GM21515 (cell line): ENCODE measurements around the gene BMP3.

Experiments
- ATAC-seq: cut with Tn5 transposase; IDR thresholded peaks from one replicate; pipeline ENCODE4 v1.9.1; 2021; ENCODE audit not compliant: unreplicated experiment

The BMP3 gene

DNA sequence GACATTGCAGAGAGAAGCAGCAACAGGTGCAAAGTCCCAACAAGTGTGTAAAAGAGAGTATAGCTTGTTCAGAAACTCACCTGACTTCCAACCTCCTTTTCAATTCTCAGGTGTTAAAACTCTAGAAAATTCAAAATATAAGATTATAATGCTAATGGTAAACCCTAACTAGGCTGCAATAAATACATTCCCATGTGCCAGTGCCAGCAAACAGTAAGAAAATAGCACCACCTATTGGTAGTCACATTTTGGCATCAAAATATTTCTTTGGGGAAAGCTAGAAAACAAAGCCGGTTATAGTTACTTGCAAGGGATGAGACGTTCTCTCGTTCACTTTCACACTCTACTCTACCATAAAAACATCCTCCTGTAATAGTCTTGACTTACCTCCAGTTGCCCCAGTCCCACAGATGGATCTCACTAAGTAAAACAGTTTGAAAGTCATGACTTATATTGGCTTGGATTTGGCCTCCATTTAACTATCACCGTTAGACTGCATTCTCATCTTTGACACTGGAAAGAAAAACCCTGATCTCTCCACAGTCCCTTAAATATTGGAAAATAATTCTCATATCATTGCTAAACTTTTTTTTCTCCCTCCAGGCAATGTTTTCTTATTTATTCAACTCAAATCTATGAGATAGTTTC lies 9.6 kb downstream of the BMP3 start:
- ATAC-seq = no peak

DNA sequence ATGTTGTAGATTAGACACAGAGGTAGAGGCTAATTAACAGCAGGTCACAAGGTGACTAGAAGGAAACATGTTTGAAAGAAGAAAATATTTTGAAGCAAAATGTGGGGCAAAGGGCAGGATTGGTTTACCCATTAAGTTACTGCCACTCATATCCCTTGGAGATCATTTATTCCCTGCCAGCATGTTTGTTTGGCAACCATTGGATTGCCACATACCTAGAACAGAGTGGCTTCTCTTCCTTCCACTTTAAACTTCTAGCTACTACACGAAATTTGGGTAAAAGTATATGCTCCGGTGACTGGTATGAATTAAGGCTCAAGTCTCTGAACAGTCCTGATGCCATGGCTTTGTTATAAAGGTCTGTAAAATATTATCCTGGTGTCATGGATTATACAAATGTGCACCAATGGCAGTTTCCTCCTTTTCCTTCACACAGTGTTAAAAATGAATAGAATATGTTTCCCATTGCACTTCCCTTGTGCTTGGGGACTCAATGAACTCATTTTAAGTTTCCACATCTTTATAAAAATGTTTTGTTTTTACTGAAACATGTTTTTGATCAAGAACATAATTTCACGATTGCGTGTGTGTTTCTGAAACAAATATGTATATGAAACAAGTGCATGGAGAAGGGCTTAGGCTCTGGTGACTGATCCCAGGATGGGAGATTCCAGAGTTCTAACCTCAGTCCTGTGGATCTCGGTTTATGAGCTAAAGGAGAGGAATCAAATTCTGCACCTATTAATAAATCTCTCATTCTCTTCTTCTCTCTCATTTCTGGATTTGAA lies 12.3 kb downstream of the BMP3 start:
- ATAC-seq = no peak

GRCh38 chr4:81049330-81049729 lies 18.8 kb downstream of the BMP3 start:
- ATAC-seq = no peak

- ATAC-seq = no peak
These were observed 19.4 kb downstream of the BMP3 start for GRCh38 chr4:81049907-81050306.

DNA sequence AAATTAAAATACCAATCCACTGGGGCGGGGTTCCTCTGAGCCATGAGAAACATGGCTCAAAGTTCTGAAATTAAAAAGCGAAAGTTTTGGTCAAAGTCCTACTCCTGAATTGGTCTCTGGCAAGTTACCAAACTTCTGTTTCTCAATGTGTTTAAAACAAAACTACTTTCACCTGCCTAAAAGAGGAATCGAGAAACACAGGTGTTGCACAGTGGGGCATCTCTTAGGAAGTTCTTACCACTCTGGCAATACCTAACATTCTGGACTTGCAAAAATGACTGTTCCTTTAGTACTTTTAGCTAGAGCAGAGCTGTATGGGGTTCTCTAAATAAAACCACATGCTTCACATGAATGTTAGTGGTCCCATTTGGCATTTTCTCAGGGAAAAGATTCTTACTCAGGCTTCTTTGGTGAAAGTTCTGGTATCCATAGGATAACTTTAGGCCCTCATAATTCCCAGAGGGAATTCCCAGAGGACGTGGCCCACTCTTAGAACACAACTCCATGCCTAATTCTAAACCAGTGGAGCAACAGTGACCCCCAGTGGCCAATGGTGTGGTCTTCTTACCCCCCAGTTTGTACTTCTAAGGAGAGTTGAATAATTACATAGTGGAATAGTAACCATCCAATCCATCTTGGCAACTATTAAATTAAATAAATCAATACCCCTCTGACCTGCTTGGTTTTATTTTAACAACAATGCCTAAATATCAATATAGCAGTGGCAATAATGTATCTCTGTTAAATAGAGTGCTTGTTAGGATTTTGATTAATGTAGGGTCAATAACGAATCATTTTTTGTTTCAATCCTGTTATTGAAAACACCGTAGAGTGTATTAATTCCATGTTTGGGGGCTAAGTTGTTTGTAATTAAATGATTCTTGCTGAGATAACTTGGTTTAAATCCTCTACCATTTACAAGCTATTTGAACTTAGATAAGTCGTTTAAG lies 21.9 kb downstream of the BMP3 start:
- peak; percentile 99 for ATAC-seq

DNA sequence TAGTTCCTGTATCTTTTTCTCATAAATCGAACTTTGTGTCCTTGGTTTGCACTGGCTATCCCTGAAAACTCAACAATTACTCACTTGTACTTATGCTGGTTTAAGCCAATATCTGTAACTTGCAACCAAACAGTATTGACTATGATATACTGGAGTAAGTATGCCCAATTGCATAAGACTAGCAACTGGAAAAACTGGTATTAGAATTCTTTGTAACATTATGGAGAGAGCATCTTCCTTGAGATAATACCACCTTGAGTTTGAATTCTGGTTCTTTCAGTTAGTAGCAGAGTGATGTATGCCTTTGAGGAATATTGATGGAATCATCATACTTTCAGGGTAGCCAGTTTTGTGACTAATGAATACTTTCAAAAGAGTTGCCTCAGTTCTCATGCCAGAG lies 28.1 kb downstream of the BMP3 start:
- ATAC-seq = no peak

DNA sequence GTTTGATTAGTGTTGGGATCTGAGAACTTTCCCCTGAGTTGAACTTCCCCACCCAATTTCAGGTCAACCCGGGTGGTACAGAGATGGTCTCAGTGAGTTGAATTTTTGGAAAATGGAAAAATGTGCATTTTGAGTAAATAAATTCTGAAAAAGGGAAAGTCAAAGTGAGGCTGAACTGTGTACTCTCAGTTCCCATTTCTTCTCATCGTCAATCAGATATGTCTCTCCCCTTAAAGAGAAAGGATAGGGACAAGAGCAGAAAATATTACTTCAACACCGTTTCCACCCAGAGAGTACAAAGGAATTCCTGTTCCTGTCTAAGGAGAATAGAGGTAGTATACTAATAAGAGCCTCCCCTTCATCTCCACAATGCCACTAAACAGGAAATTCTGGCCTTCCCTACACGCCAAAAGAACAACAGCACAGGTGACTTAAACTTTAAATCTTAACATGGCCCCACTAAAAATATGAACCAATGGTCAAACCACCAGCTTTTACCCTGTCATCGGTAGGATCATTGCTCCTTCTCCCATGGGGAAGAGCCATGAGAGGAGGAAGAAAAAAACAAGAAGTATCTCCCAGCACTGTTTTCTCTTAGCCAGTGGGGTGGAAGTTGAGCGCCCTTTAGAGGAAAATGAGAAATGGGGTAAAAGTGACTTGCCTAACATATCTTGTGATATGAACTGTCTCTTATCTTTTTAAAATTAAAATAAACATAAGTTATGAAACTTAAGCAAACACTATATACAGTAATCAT lies 30.3 kb downstream of the BMP3 start:
- no peak for ATAC-seq

DNA sequence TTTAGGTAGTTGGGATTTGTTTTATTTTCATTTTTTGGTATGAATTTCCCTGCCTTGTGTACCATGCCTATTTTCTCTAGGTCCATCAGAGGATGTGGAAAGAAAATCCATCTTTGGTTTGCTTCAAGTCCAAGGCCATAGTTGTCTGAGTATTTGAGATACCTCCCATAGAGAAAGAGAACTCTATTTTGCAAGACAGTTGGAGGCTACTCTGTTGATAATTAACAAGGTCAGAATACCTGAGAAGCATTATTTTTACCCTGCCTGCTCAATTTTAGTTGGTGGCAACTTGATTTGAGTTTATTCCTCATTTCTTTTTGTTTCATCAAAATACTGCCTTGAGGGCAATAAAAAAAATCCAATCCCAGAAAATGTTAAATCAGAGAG lies 30.8 kb downstream of the BMP3 start:
- no peak for ATAC-seq

GRCh38 chr4:81062001-81062400 lies 31.5 kb downstream of the BMP3 start:
- ATAC-seq = no peak

- no peak for ATAC-seq
These were observed 34.9 kb downstream of the BMP3 start for GRCh38 chr4:81065446-81065845.

- ATAC-seq = peak; percentile 99
These were observed 39.3 kb downstream of the BMP3 start for GRCh38 chr4:81069706-81070331.

- ATAC-seq = no peak
These were observed 40.5 kb downstream of the BMP3 start for GRCh38 chr4:81071013-81071412.

- ATAC-seq = no peak
These were observed 50.6 kb downstream of the BMP3 start for GRCh38 chr4:81081156-81081555.

DNA sequence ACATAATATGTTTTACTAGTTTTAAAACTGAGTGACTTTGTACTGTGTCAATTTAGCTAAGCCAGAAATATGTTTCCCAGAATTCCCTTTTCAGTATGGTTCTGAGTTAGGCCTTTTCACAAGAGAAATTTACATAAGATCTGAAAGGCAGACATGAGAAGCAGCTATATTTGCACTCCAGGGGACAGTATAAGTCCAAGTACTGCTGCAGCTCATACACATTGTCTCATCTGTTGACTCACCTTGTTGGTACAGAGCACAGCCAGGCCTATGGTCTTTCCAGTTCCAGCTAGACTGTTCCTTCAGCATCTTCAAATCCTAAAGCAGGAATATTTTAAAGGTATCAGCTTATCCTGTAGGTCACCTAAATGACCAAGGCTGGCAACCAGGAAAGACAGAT lies 53.5 kb downstream of the BMP3 start:
- no peak for ATAC-seq

- ATAC-seq = no peak
These were observed 54.1 kb downstream of the BMP3 start for GRCh38 chr4:81084634-81085033.

GRCh38 chr4:81085291-81085690 lies 54.8 kb downstream of the BMP3 start:
- ATAC-seq = no peak

GRCh38 chr4:81085979-81086378 lies 55.5 kb downstream of the BMP3 start:
- ATAC-seq = no peak

DNA sequence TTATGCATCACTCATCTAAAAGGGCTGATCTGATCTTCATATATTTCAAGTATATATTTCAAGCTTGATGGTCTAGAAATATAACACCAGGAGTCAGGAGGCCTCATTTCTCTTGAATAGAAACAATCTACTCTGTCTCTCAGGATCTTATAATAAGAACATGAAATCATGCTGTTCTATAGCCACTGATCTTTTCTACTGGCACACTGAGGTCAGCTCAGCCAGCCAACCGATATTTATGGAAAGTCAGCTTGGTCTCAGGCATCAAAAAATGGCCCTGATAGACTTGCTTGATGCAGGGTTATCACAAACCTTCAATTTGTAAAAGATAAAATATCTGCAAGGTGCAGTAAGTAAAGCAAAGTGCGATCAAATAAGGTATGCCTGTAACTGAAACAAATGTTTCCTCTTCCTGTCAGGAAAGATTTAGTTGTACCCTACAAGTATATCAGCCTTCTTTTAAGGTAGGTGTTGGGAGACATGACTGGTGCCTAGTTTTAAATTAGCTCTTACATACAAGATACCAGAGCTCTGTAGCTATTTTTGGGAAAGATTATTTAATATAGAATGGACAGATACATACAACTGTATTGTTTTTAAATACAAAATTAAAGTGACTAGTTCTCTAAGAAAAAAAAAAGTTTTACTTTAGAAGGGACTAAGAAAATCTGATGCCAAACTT lies 63.4 kb downstream of the BMP3 start:
- ATAC-seq = no peak

- no peak for ATAC-seq
These were observed 64.9 kb downstream of the BMP3 start for GRCh38 chr4:81095389-81095788.

GRCh38 chr4:81096566-81096965 lies 66.1 kb downstream of the BMP3 start:
- ATAC-seq = no peak
